ENCODE measurements around the gene KAZN. TPM values are rescaled to one million over a fixed set of nuclear protein-coding genes. Genes with fewer than 3 reads are reported as not detected.

Gene KAZN
- total RNA-seq, 1 donor, result 3.9 TPM

DNA sequence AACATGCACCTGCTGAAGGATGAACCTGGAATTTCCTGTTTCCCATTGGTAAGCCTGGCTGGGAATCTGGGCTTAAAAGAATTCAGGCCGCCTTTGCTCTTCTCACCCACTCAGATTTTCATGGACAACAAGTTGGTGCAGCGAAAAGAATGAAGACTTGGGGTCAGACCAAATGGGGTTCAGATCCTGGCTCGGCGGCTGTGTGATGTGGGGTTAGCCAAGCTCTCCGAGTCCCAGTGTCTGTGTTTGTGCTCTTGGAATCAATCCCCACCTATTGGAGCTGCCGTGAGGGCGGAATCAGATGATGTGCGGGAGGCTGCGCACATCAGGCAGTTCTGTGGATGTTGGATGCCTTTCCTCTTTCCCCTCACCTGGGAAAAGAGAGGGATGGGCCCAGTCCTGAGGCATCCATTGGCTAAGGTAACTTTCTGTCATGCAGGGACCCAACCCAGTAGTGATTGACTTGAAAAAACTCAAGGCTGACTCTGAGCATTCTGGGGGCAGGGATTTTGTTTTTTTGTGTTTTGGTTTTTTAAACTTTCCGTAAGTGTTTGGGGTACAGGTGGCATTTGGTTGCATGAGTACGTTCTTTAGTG is 228.3 kb downstream of the KAZN start:
- no peak overlapping the region for H3K4me3 ChIP-seq (ENCODE audit: low read depth, low read length)
- TF ChIP-seq, protein P1, sequence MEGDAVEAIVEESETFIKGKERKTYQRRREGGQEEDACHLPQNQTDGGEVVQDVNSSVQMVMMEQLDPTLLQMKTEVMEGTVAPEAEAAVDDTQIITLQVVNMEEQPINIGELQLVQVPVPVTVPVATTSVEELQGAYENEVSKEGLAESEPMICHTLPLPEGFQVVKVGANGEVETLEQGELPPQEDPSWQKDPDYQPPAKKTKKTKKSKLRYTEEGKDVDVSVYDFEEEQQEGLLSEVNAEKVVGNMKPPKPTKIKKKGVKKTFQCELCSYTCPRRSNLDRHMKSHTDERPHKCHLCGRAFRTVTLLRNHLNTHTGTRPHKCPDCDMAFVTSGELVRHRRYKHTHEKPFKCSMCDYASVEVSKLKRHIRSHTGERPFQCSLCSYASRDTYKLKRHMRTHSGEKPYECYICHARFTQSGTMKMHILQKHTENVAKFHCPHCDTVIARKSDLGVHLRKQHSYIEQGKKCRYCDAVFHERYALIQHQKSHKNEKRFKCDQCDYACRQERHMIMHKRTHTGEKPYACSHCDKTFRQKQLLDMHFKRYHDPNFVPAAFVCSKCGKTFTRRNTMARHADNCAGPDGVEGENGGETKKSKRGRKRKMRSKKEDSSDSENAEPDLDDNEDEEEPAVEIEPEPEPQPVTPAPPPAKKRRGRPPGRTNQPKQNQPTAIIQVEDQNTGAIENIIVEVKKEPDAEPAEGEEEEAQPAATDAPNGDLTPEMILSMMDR (IDR thresholded peaks at IDR 0.05; ENCODE audit: insufficient read depth, low read length), result no peak
- DNase-seq (ENCODE audit: low read depth), result no peak

DNA sequence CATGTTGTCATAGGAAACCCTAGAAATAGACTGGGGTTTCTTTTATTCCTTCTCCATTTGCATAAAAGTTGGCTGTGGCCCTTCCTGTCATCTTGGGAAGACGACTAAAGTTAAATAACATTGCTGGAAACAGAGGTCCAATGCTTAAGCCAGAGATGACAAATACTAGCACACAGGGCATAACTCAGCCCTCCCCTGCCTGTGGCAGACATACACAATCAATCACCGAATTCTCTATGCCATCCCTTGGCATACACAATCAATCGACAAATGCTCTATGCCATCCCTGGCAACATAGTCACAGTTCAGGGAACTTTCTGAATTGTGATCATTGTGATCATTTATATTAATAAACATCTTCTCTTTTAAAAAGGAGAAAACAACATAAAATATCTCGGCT is 229.4 kb downstream of the KAZN start:
- H3K4me3 ChIP-seq (ENCODE audit: low read depth, low read length), result no peak overlapping the region
- DNase-seq (ENCODE audit: low read depth), result no peak
- TF ChIP-seq, protein P1 (IDR thresholded peaks at IDR 0.05; ENCODE audit: insufficient read depth, low read length), result no peak

DNA sequence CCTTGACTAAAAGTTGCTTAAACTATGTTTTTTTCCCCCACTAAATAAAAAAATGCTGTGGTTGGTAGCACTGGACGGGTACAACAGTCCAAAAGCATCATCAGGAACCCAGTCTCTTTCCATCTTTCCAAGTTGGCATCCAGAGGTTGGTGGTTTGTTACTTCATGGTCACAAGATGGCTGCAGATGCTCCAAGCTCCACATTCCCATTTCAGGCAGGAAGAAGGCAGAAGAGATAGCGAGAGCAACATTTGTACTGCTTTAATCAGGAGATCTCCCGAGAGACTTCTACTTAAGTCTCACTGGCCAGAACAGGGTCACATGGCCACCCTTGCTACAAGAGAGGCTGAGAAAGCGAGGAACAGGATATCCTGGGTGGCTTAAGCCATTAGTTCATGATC is 230.2 kb downstream of the KAZN start:
- TF ChIP-seq, protein P1 (IDR thresholded peaks at IDR 0.05; ENCODE audit: insufficient read depth, low read length), result no peak
- no peak for DNase-seq (ENCODE audit: low read depth)
- H3K4me3 ChIP-seq (ENCODE audit: low read depth, low read length), result no peak overlapping the region

DNA sequence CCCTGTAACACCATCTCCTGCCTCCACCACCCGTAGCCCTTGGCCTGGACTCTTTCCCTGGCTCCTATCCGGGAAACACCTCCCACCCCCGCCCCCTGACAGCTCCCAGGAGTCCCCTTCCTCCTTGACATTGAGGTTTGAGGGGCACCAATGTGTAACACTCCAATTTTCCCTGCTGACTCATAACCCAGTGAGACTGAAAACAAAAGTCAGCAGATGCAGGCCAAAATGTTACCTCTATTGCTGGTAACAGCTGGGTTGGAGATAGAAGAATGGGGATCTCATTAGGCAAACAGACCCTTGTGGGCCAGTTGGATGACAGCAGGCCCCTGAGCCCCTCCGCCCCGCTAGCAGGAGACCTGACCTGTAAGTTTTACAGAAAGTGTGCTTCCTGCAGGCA is 237.2 kb downstream of the KAZN start:
- peak; percentile 21 for DNase-seq (ENCODE audit: low read depth)
- TF ChIP-seq, protein P1 (IDR thresholded peaks at IDR 0.05; ENCODE audit: insufficient read depth, low read length), result no peak
- H3K4me3 ChIP-seq (ENCODE audit: low read depth, low read length), result no peak overlapping the region

DNA sequence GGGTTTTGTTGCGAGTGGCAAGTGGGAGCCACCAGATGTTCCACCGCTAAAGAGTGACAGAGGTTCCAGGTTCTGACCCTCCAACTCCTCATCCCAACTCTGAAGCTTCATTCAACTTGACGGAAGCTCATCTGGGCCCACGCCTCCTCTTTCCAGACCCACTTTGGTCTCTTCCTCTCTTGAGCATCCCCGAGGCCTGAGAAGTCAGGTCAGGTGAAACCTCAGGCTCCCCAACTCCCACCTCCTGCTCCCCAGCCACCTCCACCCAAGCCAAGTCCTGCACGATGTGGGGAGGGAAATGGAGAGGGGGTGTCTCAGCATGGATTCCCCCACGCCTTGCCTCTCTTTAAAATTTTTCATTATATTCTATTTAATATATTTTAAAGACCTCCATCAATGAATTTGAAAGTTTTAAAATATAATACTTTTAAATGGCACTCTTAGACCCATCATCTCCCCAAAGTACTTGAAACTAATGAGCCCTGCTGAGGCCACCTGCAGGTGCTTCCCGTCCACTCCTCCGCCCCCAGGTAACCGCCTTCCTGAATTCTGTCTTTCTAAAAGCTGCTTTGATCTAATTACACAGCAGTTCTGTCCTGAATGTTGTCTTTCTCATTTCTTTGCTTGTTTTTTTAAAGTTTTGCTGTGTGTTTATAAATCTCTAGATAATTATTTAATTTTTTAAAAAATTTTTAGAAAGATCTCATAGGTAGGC is 238.1 kb downstream of the KAZN start:
- no peak overlapping the region for H3K4me3 ChIP-seq (ENCODE audit: low read depth, low read length)
- TF ChIP-seq, protein P1 (IDR thresholded peaks at IDR 0.05; ENCODE audit: insufficient read depth, low read length), result no peak
- DNase-seq (ENCODE audit: low read depth), result no peak

DNA sequence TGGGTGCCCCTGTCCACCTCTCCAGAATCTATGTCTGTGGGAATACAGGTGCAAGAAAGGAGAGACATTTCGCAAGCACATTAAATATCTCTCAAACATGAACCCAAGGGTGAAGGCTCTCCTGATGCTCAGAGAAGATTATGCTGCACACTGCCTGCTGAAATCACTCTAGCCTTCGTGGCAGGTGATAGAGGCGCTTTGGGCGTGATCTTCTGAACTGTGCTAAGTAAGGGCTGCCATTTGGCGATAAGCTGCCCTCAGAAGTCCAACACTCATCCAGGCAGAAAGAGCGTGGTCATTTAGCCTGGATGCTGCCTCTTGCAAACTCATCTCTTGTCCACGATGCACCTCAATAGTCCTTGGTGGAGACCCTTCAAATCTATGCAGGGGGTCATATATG is 241.9 kb downstream of the KAZN start:
- TF ChIP-seq, protein P1 (IDR thresholded peaks at IDR 0.05; ENCODE audit: insufficient read depth, low read length), result no peak
- DNase-seq (ENCODE audit: low read depth), result no peak

More for the DNA sequence above, 241.9 kb downstream of the KAZN start:
- no peak overlapping the region for H3K4me3 ChIP-seq (ENCODE audit: low read depth, low read length)

Measured in fibroblast of the aortic adventitia (primary cell).